WI38 (cell line): Measurements from ENCODE around the gene TM9SF1.
A peak's percentile ranks its signal among the peaks of the same experiment; 100 is the strongest.

ENCODE experiments used
- H3K4me3 ChIP-seq: 2 replicates; pipeline ENCODE4 v1.5.1; 2011; ENCODE audit warnings: low read depth, mild to moderate bottlenecking, control low read depth, low read length
- CTCF ChIP-seq: IDR thresholded peaks from 2 replicates; pipeline ENCODE4 v1.5.1; 2012; ENCODE audit warnings: low read depth, mild to moderate bottlenecking, control low read depth, low read length

TM9SF1 gene

GRCh38 chr14:24145690-24146452 is 49.4 kb downstream of the TM9SF1 start:
- TF ChIP-seq CTCF = no peak

GRCh38 chr14:24145219-24145618 is 50.0 kb downstream of the TM9SF1 start:
- H3K4me3 ChIP-seq = peak overlapping the region; percentile 75
- TF ChIP-seq CTCF = no peak

More at GRCh38 chr14:24145690-24146452, 49.4 kb downstream of the TM9SF1 start:
- H3K4me3 ChIP-seq = peak overlapping the region; percentile 75

GRCh38 chr14:24144451-24144850 is 50.8 kb downstream of the TM9SF1 start:
- TF ChIP-seq CTCF = no peak
- H3K4me3 ChIP-seq = no peak overlapping the region

GRCh38 chr14:24143511-24143910 is 51.7 kb downstream of the TM9SF1 start:
- no peak for TF ChIP-seq CTCF

GRCh38 chr14:24141097-24141880 is 54.0 kb downstream of the TM9SF1 start, which contains the start of gene EMC9:
EMC9 (minus strand) TSS chr14:24141591; CDS start chr14:24141304, 287 bp downstream.
- H3K4me3 ChIP-seq = peak within 1 kb of the TSS; percentile 73
- TF ChIP-seq CTCF = peak; percentile 19; the same call in 1 of the 2 replicates

More at GRCh38 chr14:24143511-24143910, 51.7 kb downstream of the TM9SF1 start:
- no peak overlapping the region for H3K4me3 ChIP-seq

GRCh38 chr14:24139272-24139934 is 55.8 kb downstream of the TM9SF1 start:
- TF ChIP-seq CTCF = no peak
- H3K4me3 ChIP-seq = peak overlapping the region; percentile 73; the same call in 1 of the 2 replicates
